Memory B cell (primary cell): ENCODE measurements around the gene SYNE2.
A peak's percentile ranks its signal among the peaks of the same experiment; 100 is the strongest.
"Not testable (repeated sequence)": the region's sequence is repeated elsewhere in the genome, so short reads cannot be mapped to it uniquely, and the experiment has no call there.

Experiments
- ATAC-seq: fragments of 150-1000 bp; cut with Tn5 transposase; 2 replicates; pipeline ENCODE4 v1.10.0; 2021; ENCODE audit warnings: low read depth, mild to moderate bottlenecking, moderate library complexity
- DNase-seq, 2 donors: peaks; one replicate each; pipeline ENCODE4 v3.0.0; 2022; ENCODE audit warnings: low spot score in 2 of 2
- H3K27ac Mint-ChIP-seq: one replicate; pipeline ENCODE4 v1.8.0; 2022; ENCODE audit warnings: mild to moderate bottlenecking, moderate library complexity, mixed read lengths
- H3K27me3 Mint-ChIP-seq: one replicate; pipeline ENCODE4 v1.8.0; 2022; ENCODE audit warnings: mixed read lengths
- H3K36me3 Mint-ChIP-seq: one replicate; pipeline ENCODE4 v1.8.0; 2022; ENCODE audit warnings: mild to moderate bottlenecking, mixed read lengths
- H3K4me1 Mint-ChIP-seq: one replicate; pipeline ENCODE4 v1.8.0; 2022; ENCODE audit warnings: mixed read lengths
- H3K4me3 Mint-ChIP-seq: one replicate; pipeline ENCODE4 v1.8.0; 2022; ENCODE audit warnings: mild to moderate bottlenecking, moderate library complexity, mixed read lengths
- H3K9me3 Mint-ChIP-seq: one replicate; pipeline ENCODE4 v1.8.0; 2022; ENCODE audit warnings: mixed read lengths

SYNE2 gene

DNA sequence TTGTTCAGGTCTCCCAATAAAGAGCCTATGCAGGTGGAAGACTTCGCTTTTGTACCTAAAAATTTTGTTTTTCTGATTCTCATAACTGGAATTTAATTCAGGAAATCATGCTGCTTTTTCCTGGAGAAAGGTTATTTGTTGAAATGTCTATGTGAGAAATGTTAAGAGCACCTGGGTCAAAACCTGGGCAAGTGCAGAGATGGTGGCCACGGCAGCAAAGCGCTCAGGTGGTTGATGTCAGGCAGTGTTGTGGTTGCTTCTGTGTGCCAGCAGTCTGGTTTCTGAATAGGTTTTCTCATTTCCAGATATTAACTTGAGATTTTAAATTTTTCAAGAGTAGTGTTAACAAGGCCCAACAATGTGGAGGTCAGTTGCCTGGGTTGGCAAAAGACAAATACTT is 345.2 kb downstream of the SYNE2 start:
- peaks cover 34% of the 10 kb centered on the region for H3K4me1 Mint-ChIP-seq
- no peaks in the 10 kb centered on the region for H3K27me3 Mint-ChIP-seq
- DNase-seq (no peak), ATAC-seq (no peak)
- H3K4me3 Mint-ChIP-seq: peak overlapping the region; percentile 27
- peak overlapping the region; percentile 98 for H3K27ac Mint-ChIP-seq
- no peaks in the 10 kb centered on the region for H3K9me3 Mint-ChIP-seq
- peaks cover 2% of the 10 kb centered on the region for H3K36me3 Mint-ChIP-seq

DNA sequence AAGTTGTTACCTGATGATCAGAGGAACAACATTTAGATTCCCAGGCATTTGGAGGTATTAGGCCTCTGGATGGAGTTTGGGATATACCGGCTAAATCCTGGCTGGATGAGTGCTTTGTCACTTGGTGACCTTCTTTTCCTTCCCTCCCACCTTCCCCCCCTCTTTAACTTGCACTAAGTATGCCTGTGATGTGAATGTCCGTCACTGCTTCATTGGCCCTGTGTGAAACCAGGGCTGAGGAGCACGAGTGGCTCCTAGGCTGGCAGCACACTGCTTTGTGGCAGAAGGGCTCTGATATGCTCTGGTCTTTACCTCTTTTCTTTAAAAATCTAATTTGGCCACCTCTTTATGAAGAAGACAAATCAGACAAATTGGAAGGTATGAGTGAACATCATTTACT is 345.7 kb downstream of the SYNE2 start:
- no peak for ATAC-seq
- peak overlapping the region; percentile 38 for H3K27ac Mint-ChIP-seq
- peaks cover 34% of the 10 kb centered on the region for H3K4me1 Mint-ChIP-seq
- no peaks in the 10 kb centered on the region for H3K36me3 Mint-ChIP-seq
- DNase-seq: no peak
- H3K27me3 Mint-ChIP-seq: no peaks in the 10 kb centered on the region
- no peaks in the 10 kb centered on the region for H3K9me3 Mint-ChIP-seq
- H3K4me3 Mint-ChIP-seq: no peak overlapping the region

DNA sequence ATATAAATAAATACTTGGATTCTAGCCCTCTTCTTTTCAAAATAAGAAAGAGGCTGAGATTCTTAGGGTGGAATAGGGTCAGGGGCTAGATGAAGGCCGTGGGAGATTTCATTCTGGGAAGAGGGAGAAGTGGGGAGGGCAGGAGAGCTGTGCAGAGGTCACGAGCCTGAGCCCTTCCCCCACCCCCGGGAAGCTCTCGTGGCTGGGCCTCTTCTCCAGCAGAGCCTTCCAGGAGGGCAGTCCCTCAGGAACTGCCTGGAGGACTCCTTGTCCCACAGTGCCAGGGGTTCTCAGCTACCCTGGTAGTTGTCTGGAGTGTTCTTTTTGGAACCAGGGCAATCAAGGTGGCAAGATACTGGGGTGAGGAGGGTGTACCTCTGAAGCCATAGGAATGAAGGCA is 347.4 kb downstream of the SYNE2 start:
- Mint-ChIP-seq H3K27me3 (no peaks in the 10 kb centered on the region), H3K4me1 (peaks cover 25% of the 10 kb centered on the region), H3K36me3 (no peaks in the 10 kb centered on the region), H3K27ac (peak overlapping the region; percentile 75), H3K4me3 (no peak overlapping the region), H3K9me3 (no peaks in the 10 kb centered on the region)
- ATAC-seq (no peak), DNase-seq (no peak)

DNA sequence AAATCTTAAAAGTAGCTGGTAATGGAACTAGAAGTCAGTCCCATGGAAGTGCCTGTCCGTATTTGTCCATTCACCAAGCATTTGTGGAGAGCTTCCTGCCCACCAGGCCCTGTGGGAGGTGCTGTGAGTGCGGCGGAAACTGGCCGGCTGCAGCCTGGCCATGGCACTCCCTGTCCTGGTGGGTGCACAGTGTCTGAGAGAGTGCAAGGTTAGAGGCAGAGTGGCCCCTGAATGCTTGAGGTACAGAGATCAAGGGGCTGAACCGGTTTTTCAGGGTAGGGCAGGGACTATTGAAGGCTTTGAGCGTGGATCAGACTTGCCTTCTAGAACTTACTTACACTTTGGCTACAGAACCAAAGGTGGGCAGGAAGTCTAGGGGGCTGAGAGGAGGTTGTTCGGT is 348.5 kb downstream of the SYNE2 start:
- no peaks in the 10 kb centered on the region for H3K27me3 Mint-ChIP-seq
- no peak for DNase-seq
- peak overlapping the region; percentile 75 for H3K27ac Mint-ChIP-seq
- peaks cover 22% of the 10 kb centered on the region for H3K4me1 Mint-ChIP-seq
- H3K4me3 Mint-ChIP-seq: no peak overlapping the region
- no peaks in the 10 kb centered on the region for H3K36me3 Mint-ChIP-seq
- H3K9me3 Mint-ChIP-seq: no peaks in the 10 kb centered on the region
- no peak for ATAC-seq

DNA sequence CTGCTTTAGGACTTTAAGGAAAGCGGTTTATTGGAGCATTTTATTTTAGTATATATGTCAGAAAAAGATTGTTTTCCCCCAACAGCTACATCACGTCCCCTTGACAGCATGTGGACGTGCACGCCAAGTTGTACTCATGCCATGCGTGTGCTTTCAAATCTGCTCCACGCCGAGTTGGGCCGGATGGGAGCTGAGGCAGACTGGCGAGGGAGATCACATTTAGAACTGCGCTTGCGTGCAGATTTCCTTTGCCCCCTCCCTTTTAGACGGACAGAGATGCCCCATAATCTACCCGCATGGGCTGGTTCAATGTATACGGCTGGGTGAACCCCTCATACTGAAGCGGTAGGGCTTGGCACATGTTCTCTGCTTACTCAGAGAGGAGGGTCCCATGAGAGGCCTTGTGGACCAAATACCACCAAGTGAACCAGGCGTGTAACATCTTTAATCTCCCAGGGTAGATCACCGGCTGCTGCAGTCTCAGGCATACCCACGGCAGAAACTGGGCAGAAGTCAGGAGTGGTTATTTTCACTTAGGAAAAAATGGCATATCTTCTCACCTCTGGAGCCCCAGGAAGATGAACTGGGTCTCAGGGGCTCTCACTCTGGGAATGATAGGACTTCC is 349.2 kb downstream of the SYNE2 start:
- ATAC-seq (no peak), DNase-seq (no peak)
- Mint-ChIP-seq H3K4me1 (peaks cover 18% of the 10 kb centered on the region), H3K4me3 (no peak overlapping the region), H3K36me3 (no peaks in the 10 kb centered on the region), H3K27ac (no peak overlapping the region), H3K27me3 (no peaks in the 10 kb centered on the region), H3K9me3 (no peaks in the 10 kb centered on the region)

DNA sequence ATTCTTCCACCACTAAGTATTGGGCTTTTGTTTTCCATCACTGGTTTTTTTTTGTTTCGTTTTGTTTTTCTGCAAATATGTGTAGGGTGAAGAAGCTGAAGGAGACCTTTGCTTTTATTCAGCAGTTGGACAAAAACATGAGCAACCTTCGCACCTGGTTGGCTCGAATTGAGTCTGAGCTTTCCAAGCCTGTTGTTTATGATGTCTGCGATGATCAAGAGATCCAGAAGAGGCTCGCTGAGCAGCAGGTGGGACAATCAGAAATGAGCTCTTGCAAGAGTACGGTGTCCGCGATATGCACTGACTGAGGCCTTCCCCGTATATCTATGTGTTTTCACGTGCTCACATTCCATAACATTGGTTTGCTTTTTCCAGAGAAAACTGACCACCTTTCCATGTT is 349.9 kb downstream of the SYNE2 start:
- peaks cover 16% of the 10 kb centered on the region for H3K4me1 Mint-ChIP-seq
- no peak for ATAC-seq
- H3K9me3 Mint-ChIP-seq: no peaks in the 10 kb centered on the region
- no peaks in the 10 kb centered on the region for H3K36me3 Mint-ChIP-seq
- no peak for DNase-seq
- H3K27ac Mint-ChIP-seq: no peak overlapping the region
- H3K4me3 Mint-ChIP-seq: no peak overlapping the region
- H3K27me3 Mint-ChIP-seq: no peaks in the 10 kb centered on the region

DNA sequence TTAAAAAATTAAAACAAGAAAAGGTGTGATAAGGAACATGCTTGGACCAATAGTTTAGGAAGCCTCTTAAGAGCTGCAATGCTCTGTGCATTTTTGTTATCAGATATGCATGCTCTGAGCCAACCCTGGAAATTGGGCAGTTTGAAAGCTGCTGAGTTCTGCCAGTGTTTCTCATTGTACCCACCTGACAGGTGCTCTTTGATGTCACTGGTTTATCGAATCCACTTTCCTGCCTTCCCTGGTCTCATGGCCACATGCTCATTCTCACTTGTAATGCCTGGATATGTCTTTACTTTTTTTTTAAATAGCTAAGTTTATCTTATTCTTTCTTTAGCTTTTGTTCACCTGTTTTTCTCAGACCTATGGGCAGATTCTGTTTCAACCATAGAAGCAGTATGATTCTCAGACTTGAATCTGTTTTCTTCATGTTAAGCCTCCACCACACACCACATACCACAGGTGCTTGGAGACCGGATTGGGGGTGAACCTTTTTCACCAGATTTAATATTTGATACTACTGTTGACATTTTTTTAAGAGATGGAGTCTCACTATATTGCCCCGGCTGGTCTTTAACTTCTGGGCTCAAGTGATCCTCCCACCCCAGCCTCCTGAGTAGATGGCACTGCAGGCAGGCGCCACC is 350.7 kb downstream of the SYNE2 start:
- DNase-seq (no peak), ATAC-seq (no peak)
- H3K9me3 Mint-ChIP-seq: no peaks in the 10 kb centered on the region
- H3K4me1 Mint-ChIP-seq: peaks cover 15% of the 10 kb centered on the region
- H3K4me3 Mint-ChIP-seq: no peak overlapping the region
- no peaks in the 10 kb centered on the region for H3K27me3 Mint-ChIP-seq
- H3K36me3 Mint-ChIP-seq: no peaks in the 10 kb centered on the region
- H3K27ac Mint-ChIP-seq: peak overlapping the region; percentile 93

DNA sequence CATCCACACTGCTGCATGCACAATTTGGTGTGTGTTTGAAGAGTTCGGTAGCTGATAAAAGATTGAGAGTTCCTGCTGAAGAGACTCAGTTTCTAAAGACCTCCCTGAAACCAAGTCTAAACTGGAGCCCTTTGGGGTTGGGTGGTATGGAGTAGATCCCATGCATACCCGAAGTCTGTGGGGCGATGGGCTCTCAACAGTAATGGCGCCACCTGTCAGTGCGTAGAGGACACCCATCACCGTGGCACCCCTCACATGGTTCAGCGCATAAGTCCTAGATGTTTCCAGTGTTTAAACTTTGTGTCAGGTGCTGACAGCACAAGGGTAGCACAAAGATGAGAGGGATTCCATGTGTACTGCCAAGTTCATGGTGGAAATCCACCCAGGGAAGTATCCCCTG is 355.5 kb downstream of the SYNE2 start:
- Mint-ChIP-seq H3K27me3 (no peaks in the 10 kb centered on the region), H3K4me1 (peaks cover 21% of the 10 kb centered on the region), H3K9me3 (no peaks in the 10 kb centered on the region), H3K27ac (peak overlapping the region; percentile 86), H3K36me3 (peaks cover 3% of the 10 kb centered on the region), H3K4me3 (no peak overlapping the region)
- DNase-seq: no peak
- no peak for ATAC-seq

DNA sequence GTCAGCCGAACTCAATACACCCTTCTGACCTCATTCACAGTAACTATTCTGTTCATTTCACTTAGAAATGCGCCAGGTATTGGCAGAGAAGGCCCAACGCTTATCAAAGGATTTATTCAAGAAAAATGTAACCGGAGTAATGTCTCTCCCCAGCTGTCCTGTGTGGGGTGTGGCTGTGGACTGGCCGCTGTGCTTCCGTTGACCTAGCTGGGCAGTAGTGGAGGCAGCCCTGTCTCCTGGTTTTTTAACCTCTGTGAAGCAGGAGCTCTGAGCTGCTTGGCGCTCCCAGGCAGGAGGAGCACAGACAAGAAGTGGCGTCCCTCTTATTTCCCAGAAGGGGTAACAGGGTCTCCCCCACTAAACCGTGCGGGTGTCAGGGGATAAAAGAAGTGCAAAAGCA is 356.2 kb downstream of the SYNE2 start:
- no peak for DNase-seq
- H3K36me3 Mint-ChIP-seq: peaks cover 3% of the 10 kb centered on the region
- H3K9me3 Mint-ChIP-seq: no peaks in the 10 kb centered on the region
- peaks cover 21% of the 10 kb centered on the region for H3K4me1 Mint-ChIP-seq
- ATAC-seq: no peak
- H3K27ac Mint-ChIP-seq: peak overlapping the region; percentile 86
- no peaks in the 10 kb centered on the region for H3K27me3 Mint-ChIP-seq
- H3K4me3 Mint-ChIP-seq: peak overlapping the region; percentile 11

DNA sequence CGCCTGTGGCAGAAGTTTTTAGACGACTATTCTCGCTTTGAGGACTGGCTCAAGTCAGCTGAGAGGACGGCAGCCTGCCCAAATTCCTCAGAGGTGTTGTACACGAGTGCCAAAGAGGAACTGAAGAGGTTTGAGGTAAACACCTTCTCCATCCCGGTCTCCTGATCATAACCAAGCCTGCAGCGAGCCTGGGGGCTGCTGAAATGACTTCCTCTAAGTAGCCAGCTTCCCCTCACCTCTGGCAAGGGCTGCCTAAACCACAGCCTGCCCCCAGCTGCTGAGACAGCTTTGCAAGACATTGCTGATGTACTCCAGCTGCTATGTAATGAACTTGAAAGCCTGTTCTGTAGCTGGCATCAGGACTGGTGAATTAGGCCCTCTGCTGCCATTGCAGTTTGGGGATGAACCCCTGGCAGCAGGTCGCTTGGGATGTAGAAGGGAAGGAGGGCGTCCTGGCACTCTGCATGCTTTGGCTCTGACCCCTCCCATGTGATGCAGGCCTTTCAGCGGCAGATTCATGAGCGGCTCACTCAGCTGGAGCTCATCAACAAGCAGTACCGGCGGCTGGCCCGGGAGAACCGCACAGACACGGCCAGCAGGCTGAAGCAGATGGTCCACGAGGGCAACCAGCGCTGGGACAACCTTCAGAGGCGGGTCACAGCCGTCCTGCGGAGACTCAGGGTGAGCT is 356.8 kb downstream of the SYNE2 start:
- Mint-ChIP-seq H3K9me3 (no peaks in the 10 kb centered on the region), H3K36me3 (peaks cover 3% of the 10 kb centered on the region), H3K4me3 (peak overlapping the region; percentile 43), H3K27ac (peak overlapping the region; percentile 86), H3K27me3 (no peaks in the 10 kb centered on the region), H3K4me1 (peaks cover 21% of the 10 kb centered on the region)
- DNase-seq (peak; percentile 47 to 51), ATAC-seq (peak; percentile 91)

DNA sequence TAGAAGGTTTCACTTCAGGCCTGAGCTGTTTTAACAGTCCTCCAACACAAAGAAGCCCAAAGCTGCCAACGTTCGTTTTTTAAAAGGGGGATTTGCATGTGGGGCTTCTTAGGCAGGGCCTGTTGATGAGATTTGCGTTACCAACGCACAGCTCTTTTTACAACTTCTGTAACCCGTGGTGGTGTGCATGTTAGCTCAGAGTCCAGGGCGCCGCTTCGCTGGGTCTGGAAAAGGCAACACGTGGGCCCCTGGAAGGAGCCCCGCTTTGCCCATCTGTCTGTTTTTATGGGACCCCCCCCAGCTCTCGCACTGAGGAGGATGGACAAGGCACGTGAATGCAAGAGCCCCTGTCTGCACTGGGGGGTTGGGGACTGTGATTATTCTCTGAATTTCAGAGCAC is 357.4 kb downstream of the SYNE2 start:
- DNase-seq: no peak
- H3K27ac Mint-ChIP-seq: peak overlapping the region; percentile 86
- H3K9me3 Mint-ChIP-seq: no peaks in the 10 kb centered on the region
- H3K27me3 Mint-ChIP-seq: no peaks in the 10 kb centered on the region
- peaks cover 4% of the 10 kb centered on the region for H3K36me3 Mint-ChIP-seq
- H3K4me3 Mint-ChIP-seq: peak overlapping the region; percentile 43
- peaks cover 19% of the 10 kb centered on the region for H3K4me1 Mint-ChIP-seq
- peak; percentile 15 for ATAC-seq

DNA sequence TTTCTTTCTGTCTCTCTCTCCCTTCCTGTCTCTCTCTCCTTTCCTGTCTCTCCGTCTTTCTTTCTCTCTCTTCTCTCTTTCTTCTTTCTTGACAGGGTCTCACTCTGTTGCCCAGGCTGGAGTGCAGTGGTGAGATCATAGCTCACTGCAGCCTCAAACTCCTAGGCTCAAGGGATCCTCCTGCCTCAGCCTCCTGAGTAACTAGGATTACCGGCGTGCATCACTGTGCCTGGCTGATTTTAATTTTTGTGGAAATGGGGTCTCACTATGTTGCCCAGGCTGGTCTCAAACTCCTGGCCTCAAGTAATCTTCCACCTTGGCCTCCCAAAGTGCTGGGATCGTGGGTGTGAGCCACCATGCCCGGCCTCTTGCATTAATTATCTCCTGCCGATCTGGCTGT is 358.1 kb downstream of the SYNE2 start:
- peak overlapping the region; percentile 42 for H3K4me3 Mint-ChIP-seq

DNA sequence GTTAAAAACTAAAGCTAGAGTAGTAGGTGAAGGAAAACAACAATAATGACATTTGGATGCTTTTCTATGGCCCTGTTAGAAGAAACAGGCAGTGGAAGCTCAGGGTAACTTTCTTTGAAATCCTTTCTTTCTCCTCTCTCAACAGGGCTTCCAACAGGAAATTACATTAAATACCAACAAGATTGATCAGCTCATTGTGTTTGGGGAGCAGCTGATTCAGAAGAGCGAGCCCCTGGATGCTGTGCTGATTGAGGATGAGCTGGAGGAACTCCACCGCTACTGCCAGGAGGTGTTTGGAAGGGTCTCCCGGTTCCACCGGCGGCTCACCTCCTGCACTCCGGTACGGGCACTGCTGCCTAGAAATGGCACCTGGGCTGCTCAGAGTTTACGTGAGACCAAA is 359.9 kb downstream of the SYNE2 start:
- DNase-seq (no peak), ATAC-seq (no peak)
- no peaks in the 10 kb centered on the region for H3K9me3 Mint-ChIP-seq
- peaks cover 18% of the 10 kb centered on the region for H3K36me3 Mint-ChIP-seq
- H3K4me3 Mint-ChIP-seq: no peak overlapping the region
- peaks cover 23% of the 10 kb centered on the region for H3K4me1 Mint-ChIP-seq
- H3K27ac Mint-ChIP-seq: no peak overlapping the region
- H3K27me3 Mint-ChIP-seq: no peaks in the 10 kb centered on the region

More for the DNA sequence above, 358.1 kb downstream of the SYNE2 start:
- not testable (repeated sequence) for H3K36me3 Mint-ChIP-seq, H3K9me3 Mint-ChIP-seq, H3K27me3 Mint-ChIP-seq, DNase-seq, ATAC-seq
- H3K4me1 Mint-ChIP-seq: peaks cover 17% of the 10 kb centered on the region
- H3K27ac Mint-ChIP-seq: peak overlapping the region; percentile 70

DNA sequence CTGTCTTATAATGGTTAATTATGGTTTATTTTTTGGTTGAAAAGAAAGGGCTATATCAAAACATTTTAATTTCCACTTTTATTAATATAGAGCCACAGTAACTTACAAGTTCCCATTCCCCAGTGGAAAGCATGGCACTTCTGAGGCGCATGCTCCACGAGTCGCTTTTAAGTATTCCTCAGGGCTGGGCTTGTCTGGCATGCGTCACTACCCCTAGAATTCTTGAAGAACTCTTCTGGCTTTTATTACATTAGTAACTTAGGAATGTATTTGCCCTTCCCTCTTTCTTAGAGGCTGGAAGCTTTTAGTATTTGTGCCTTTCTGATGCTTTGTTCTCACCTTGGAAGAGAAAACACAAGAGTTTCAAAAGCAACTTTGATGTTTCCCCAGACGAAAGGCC is 360.3 kb downstream of the SYNE2 start:
- H3K27me3 Mint-ChIP-seq: no peaks in the 10 kb centered on the region
- ATAC-seq (no peak), DNase-seq (no peak)
- peaks cover 18% of the 10 kb centered on the region for H3K36me3 Mint-ChIP-seq
- H3K4me3 Mint-ChIP-seq: no peak overlapping the region
- no peak overlapping the region for H3K27ac Mint-ChIP-seq
- no peaks in the 10 kb centered on the region for H3K9me3 Mint-ChIP-seq
- H3K4me1 Mint-ChIP-seq: peaks cover 28% of the 10 kb centered on the region
